Tibial artery (tissue), 4 donors: ENCODE measurements around the gene VAV2.

ENCODE experiments used
- DNase-seq, 2 donors: peaks; one replicate each; pipeline ENCODE4 v3.0.0-alpha.2; 2019
- H3K27ac ChIP-seq, 2 donors: fragments of 200-600 bp; sonication (generic) in 1 of 2; 1 replicate in 1 of 2; 2 replicates in 1 of 2; pipeline ENCODE4 v1.5.1; 2018 to 2019; ENCODE audit warnings: mild to moderate bottlenecking in 1 of 2
- H3K27me3 ChIP-seq, 2 donors: fragments of 200-600 bp; sonication (generic) in 1 of 2; one replicate each; pipeline versions ENCODE4 v1.5.1 to v1.6.0; 2016 to 2019
- H3K36me3 ChIP-seq, 3 donors: fragments of 200-600 bp; sonication (generic) in 2 of 3; one replicate each; pipeline ENCODE4 v1.5.1; 2016 to 2019; ENCODE audit warnings: mild to moderate bottlenecking in 2 of 3
- H3K4me1 ChIP-seq, 4 donors: fragments of 200-600 bp; sonication (generic) in 2 of 4; 1 replicate in 3 of 4; 2 replicates in 1 of 4; pipeline ENCODE4 v1.5.1; 2016 to 2019
- H3K4me3 ChIP-seq, 2 donors: fragments of 200-600 bp; sonication (generic) in 1 of 2; 1 replicate in 1 of 2; 2 replicates in 1 of 2; pipeline ENCODE4 v1.5.1; 2018 to 2019; ENCODE audit warnings: mild to moderate bottlenecking in 2 of 2
- H3K9me3 ChIP-seq, 3 donors: fragments of 200-600 bp; sonication (generic) in 1 of 3; one replicate each; pipeline ENCODE4 v1.5.1; 2016 to 2019
- intact Hi-C: fragments of 100-400 bp; cut with DNase I; formaldehyde crosslinking; loops from one replicate; pipeline ENCODE4 v1.15.0; 2023; ENCODE audit warnings: low total_unique reads
- TF ChIP-seq, protein P1 (sequence below), 2 experiments: fragments of 200-600 bp in 1 of 2; fragments of 450-650 bp in 1 of 2; IDR thresholded peaks; one replicate each; pipeline ENCODE4 v1.5.1; 2017 to 2019; ENCODE audit warnings: antibody characterized with exemption in 2 of 2, mild to moderate bottlenecking in 1 of 2, moderate library complexity in 1 of 2

Gene VAV2

GRCh38 chr9:133969681-133970580, 22.2 kb downstream of the VAV2 start:
- H3K27me3 ChIP-seq, result no peaks in the 10 kb centered on the region
- H3K36me3 ChIP-seq, result no peaks in the 10 kb centered on the region
- intact Hi-C loops, result loop anchor here (5.0 kb wide), 1 partner anchor 1462 kb away; no protein-coding TSS in a partner anchor
- H3K9me3 ChIP-seq, result peaks cover 0 to 1% (median 0%) of the 10 kb centered on the region in 3 donors
- DNase-seq, result no peak
- TF ChIP-seq, protein P1, sequence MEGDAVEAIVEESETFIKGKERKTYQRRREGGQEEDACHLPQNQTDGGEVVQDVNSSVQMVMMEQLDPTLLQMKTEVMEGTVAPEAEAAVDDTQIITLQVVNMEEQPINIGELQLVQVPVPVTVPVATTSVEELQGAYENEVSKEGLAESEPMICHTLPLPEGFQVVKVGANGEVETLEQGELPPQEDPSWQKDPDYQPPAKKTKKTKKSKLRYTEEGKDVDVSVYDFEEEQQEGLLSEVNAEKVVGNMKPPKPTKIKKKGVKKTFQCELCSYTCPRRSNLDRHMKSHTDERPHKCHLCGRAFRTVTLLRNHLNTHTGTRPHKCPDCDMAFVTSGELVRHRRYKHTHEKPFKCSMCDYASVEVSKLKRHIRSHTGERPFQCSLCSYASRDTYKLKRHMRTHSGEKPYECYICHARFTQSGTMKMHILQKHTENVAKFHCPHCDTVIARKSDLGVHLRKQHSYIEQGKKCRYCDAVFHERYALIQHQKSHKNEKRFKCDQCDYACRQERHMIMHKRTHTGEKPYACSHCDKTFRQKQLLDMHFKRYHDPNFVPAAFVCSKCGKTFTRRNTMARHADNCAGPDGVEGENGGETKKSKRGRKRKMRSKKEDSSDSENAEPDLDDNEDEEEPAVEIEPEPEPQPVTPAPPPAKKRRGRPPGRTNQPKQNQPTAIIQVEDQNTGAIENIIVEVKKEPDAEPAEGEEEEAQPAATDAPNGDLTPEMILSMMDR (IDR thresholded peaks at IDR 0.05), result no peak
- H3K4me1 ChIP-seq, result peaks cover 0 to 6% (median 0%) of the 10 kb centered on the region in 4 donors
- H3K27ac ChIP-seq, result no peak overlapping the region
- H3K4me3 ChIP-seq, result no peak overlapping the region

GRCh38 chr9:133968966-133969617, 23.0 kb downstream of the VAV2 start:
- Histone ChIP-seq H3K4me1 (peaks cover 0 to 6% (median 0%) of the 10 kb centered on the region in 4 donors), H3K27me3 (no peaks in the 10 kb centered on the region), H3K9me3 (peaks cover 0 to 8% (median 8%) of the 10 kb centered on the region in 3 donors), H3K36me3 (no peaks in the 10 kb centered on the region), H3K4me3 (no peak overlapping the region), H3K27ac (no peak overlapping the region)
- no peak for DNase-seq
- TF ChIP-seq, protein P1 (IDR thresholded peaks at IDR 0.05), result no peak
- intact Hi-C loops, result loop anchor here (5.0 kb wide), 1 partner anchor 1463 kb away; no protein-coding TSS in a partner anchor

DNA sequence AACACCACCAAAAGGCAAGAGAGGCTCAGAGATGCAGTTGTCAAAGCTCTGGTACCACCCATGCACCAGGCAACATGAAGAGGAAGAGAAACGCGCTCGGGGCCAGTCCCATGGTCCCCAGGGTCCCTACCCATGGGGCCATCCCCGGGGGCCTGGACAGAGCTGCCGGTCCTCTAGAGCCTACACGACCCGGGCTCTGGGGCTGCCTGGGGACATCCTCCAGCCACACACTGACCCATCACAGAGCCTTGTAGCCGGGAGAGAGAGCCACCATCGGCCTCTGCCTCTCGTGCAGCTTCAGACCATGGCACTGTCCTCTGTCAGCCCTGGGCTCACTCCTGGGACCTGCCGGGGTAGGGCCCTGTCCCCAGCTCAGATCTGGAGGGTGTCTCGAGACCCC, 23.7 kb downstream of the VAV2 start:
- Histone ChIP-seq H3K36me3 (no peaks in the 10 kb centered on the region), H3K4me3 (no peak overlapping the region), H3K27ac (no peak overlapping the region), H3K9me3 (peaks cover 0 to 8% (median 8%) of the 10 kb centered on the region in 3 donors), H3K27me3 (no peaks in the 10 kb centered on the region), H3K4me1 (peaks cover 0 to 6% (median 0%) of the 10 kb centered on the region in 4 donors)
- no peak for DNase-seq
- TF ChIP-seq, protein P1 (IDR thresholded peaks at IDR 0.05), result no peak
- intact Hi-C loops, result loop anchor here (5.0 kb wide), 1 partner anchor 1464 kb away; no protein-coding TSS in a partner anchor

- H3K4me3 ChIP-seq, result no peak overlapping the region
- peaks cover 0 to 5% (median 0%) of the 10 kb centered on the region in 4 donors for H3K4me1 ChIP-seq
- DNase-seq, result no peak
- TF ChIP-seq, protein P1 (IDR thresholded peaks at IDR 0.05), result no peak
- no peaks in the 10 kb centered on the region for H3K36me3 ChIP-seq
- no peaks in the 10 kb centered on the region for H3K27me3 ChIP-seq
- intact Hi-C loops, result loop anchor here (5.0 kb wide), 1 partner anchor 1465 kb away; no protein-coding TSS in a partner anchor
- peaks cover 0 to 8% (median 8%) of the 10 kb centered on the region in 3 donors for H3K9me3 ChIP-seq
- no peak overlapping the region for H3K27ac ChIP-seq
Observed at GRCh38 chr9:133967024-133967741, 24.9 kb downstream of the VAV2 start.

DNA sequence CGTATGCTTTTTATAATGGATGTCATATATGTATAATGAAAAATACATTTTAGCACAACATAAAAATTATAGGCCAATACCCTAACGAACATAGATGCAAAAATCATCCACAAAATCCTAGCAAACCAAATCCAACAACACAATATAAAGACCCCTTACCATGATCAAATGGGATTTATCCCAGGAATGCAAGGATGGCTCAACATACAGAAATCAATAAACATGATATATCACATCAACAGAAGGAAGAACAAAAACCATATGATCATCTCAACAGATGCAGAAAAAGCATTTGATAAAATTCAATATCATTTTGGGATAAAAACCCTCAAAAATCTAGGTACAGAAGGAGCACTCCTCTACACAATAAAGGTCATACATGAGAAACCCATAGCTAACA, 27.7 kb downstream of the VAV2 start:
- H3K27ac ChIP-seq, result no peak overlapping the region
- no peak for DNase-seq
- no peak overlapping the region for H3K4me3 ChIP-seq
- H3K4me1 ChIP-seq, result peaks cover 0 to 4% (median 0%) of the 10 kb centered on the region in 4 donors
- H3K36me3 ChIP-seq, result no peaks in the 10 kb centered on the region
- intact Hi-C loops, result no loop called here
- H3K27me3 ChIP-seq, result peaks cover 0 to 5% of the 10 kb centered on the region in 2 donors
- TF ChIP-seq, protein P1 (IDR thresholded peaks at IDR 0.05), result no peak
- peaks cover 0 to 8% (median 8%) of the 10 kb centered on the region in 3 donors for H3K9me3 ChIP-seq
